C4-2B (cell line): ENCODE measurements around the gene UBE2E2.
"Not testable (repeated sequence)": the region's sequence is repeated elsewhere in the genome, so short reads cannot be mapped to it uniquely, and the experiment has no call there.

ENCODE experiments used
- CTCF ChIP-seq: fragments of 450-650 bp; conservative IDR thresholded peaks from 2 replicates; pipeline ENCODE4 v1.5.1; 2017; ENCODE audit warnings: mild to moderate bottlenecking
- ZFX ChIP-seq: fragments of 450-650 bp; IDR thresholded peaks from 2 replicates; pipeline ENCODE4 v1.6.1; 2017

- TF ChIP-seq CTCF, ZFX: not testable (repeated sequence)
Observed at GRCh38 chr3:23176839-23177238, 26.3 kb upstream of the UBE2E2 start.
